Breast epithelium (tissue), 4 donors: ENCODE data around the gene RGS7. TPM values are rescaled to one million over a fixed set of nuclear protein-coding genes. Genes with fewer than 3 reads are reported as not detected.

Source experiments
- DNase-seq, 2 donors: peaks; one replicate each; pipeline ENCODE4 v3.0.0-alpha.2; 2019; ENCODE audit warnings: low spot score in 2 of 2
- H3K27ac ChIP-seq, 2 donors: fragments of 200-600 bp; sonication (generic) in 1 of 2; one replicate each; pipeline ENCODE4 v1.5.1; 2016 to 2019; ENCODE audit warnings: mild to moderate bottlenecking in 1 of 2
- H3K27me3 ChIP-seq, 2 donors: fragments of 200-600 bp; sonication (generic) in 1 of 2; one replicate each; pipeline versions ENCODE4 v1.5.1 to v1.6.0; 2017 to 2019; ENCODE audit warnings: control low read depth in 1 of 2, mild to moderate bottlenecking in 1 of 2
- H3K36me3 ChIP-seq: fragments of 200-600 bp; one replicate; pipeline ENCODE4 v1.5.1; 2019
- H3K4me1 ChIP-seq, 2 donors: fragments of 200-600 bp; sonication (generic); one replicate each; pipeline ENCODE4 v1.5.1; 2016 to 2019; ENCODE audit warnings: control low read depth in 1 of 2
- H3K4me3 ChIP-seq, 3 donors: fragments of 200-600 bp; sonication (generic); 1 replicate in 2 of 3; 2 replicates in 1 of 3; pipeline ENCODE4 v1.5.1; 2016 to 2019; ENCODE audit warnings: mild to moderate bottlenecking in 3 of 3, moderate library complexity in 2 of 3
- H3K9me3 ChIP-seq, 2 donors: fragments of 200-600 bp; sonication (generic) in 1 of 2; one replicate each; pipeline ENCODE4 v1.5.1; 2016 to 2019; ENCODE audit warnings: control low read depth in 1 of 2
- CTCF ChIP-seq, 3 donors: fragments of 450-650 bp; IDR thresholded peaks; one replicate each; pipeline ENCODE4 v1.5.1; 2016 to 2017; ENCODE audit warnings: antibody characterized with exemption in 3 of 3, mild to moderate bottlenecking in 3 of 3, moderate library complexity in 3 of 3
- POLR2A ChIP-seq: fragments of 450-650 bp; IDR thresholded peaks from one replicate; pipeline ENCODE4 v1.6.1; 2016; ENCODE audit warnings: antibody characterized with exemption, mild to moderate bottlenecking, moderate library complexity
- POLR2AphosphoS5 ChIP-seq, 3 donors: sonication (generic); formaldehyde crosslinking; IDR thresholded peaks; one replicate each; pipeline ENCODE4 v1.6.1; 2017; ENCODE audit warnings: antibody characterized with exemption in 3 of 3
- intact Hi-C: fragments of 100-400 bp; cut with DNase I; formaldehyde crosslinking; loops from one replicate; pipeline ENCODE4 v1.15.1; 2023; ENCODE audit warnings: low total_unique reads
- total RNA-seq, 3 donors: library from RNA; depleted of rRNA; stranded (reverse); fragments of >200 nt; gene quantifications; one replicate each; pipeline ENCODE4 v1.1.0, GENCODE V29; 2016

The RGS7 gene
- total RNA-seq, 3 donors from 2014 or later, result 0.16 TPM; not detected in 2

GRCh38 chr1:241352401-241352800 lies 4.6 kb downstream of the RGS7 start:
- H3K4me1 ChIP-seq, result no peaks in the 10 kb centered on the region
- no peak overlapping the region for H3K4me3 ChIP-seq
- H3K36me3 ChIP-seq, result no peaks in the 10 kb centered on the region
- peaks cover 0 to 4% of the 10 kb centered on the region in 2 donors for H3K27me3 ChIP-seq
- TF ChIP-seq POLR2A, result no peak
- TF ChIP-seq CTCF (IDR thresholded peaks at IDR 0.05), result no peak
- no peak for TF ChIP-seq POLR2AphosphoS5 (IDR thresholded peaks at IDR 0.05)
- DNase-seq, result no peak
- H3K27ac ChIP-seq, result no peak overlapping the region
- intact Hi-C loops, result no loop called here
- H3K9me3 ChIP-seq, result no peaks in the 10 kb centered on the region

GRCh38 chr1:241351841-241352240 lies 5.2 kb downstream of the RGS7 start:
- no peaks in the 10 kb centered on the region for H3K9me3 ChIP-seq
- H3K4me3 ChIP-seq, result no peak overlapping the region
- no peaks in the 10 kb centered on the region for H3K27me3 ChIP-seq
- intact Hi-C loops, result no loop called here
- no peak overlapping the region for H3K27ac ChIP-seq
- no peaks in the 10 kb centered on the region for H3K36me3 ChIP-seq
- TF ChIP-seq POLR2AphosphoS5 (IDR thresholded peaks at IDR 0.05) (no peak), POLR2A (no peak), CTCF (IDR thresholded peaks at IDR 0.05) (no peak)
- no peaks in the 10 kb centered on the region for H3K4me1 ChIP-seq
- no peak for DNase-seq

- no peak for DNase-seq
- intact Hi-C loops, result no loop called here
- Histone ChIP-seq H3K9me3 (no peaks in the 10 kb centered on the region), H3K4me3 (no peak overlapping the region), H3K27ac (no peak overlapping the region), H3K36me3 (no peaks in the 10 kb centered on the region), H3K4me1 (no peaks in the 10 kb centered on the region), H3K27me3 (no peaks in the 10 kb centered on the region)
- TF ChIP-seq CTCF (IDR thresholded peaks at IDR 0.05) (no peak), POLR2A (no peak), POLR2AphosphoS5 (IDR thresholded peaks at IDR 0.05) (no peak)
Observed at GRCh38 chr1:241343956-241344355, 13.0 kb downstream of the RGS7 start.

GRCh38 chr1:241336335-241336734 lies 20.7 kb downstream of the RGS7 start:
- no peaks in the 10 kb centered on the region for H3K27me3 ChIP-seq
- H3K4me3 ChIP-seq, result no peak overlapping the region
- intact Hi-C loops, result no loop called here
- TF ChIP-seq CTCF (IDR thresholded peaks at IDR 0.05), result no peak
- DNase-seq, result no peak
- H3K4me1 ChIP-seq, result no peaks in the 10 kb centered on the region
- no peak overlapping the region for H3K27ac ChIP-seq
- no peaks in the 10 kb centered on the region for H3K9me3 ChIP-seq
- H3K36me3 ChIP-seq, result no peaks in the 10 kb centered on the region

- H3K4me3 ChIP-seq, result no peak overlapping the region
- H3K4me1 ChIP-seq, result no peaks in the 10 kb centered on the region
- TF ChIP-seq POLR2A (no peak), CTCF (IDR thresholded peaks at IDR 0.05) (no peak), POLR2AphosphoS5 (IDR thresholded peaks at IDR 0.05) (no peak)
- no peak for DNase-seq
- intact Hi-C loops, result loop anchor here (2.0 kb wide), 1 partner anchor 56 kb away; no protein-coding TSS in a partner anchor
- H3K9me3 ChIP-seq, result no peaks in the 10 kb centered on the region
- no peak overlapping the region for H3K27ac ChIP-seq
- H3K27me3 ChIP-seq, result no peaks in the 10 kb centered on the region
- no peaks in the 10 kb centered on the region for H3K36me3 ChIP-seq
Observed at GRCh38 chr1:241332987-241333386, 24.0 kb downstream of the RGS7 start.
